HG03571 (cell line): ENCODE data around the gene PAN2.
"Not testable (repeated sequence)": the region's sequence is repeated elsewhere in the genome, so short reads cannot be mapped to it uniquely, and the experiment has no call there.

ENCODE experiments used
- ATAC-seq: cut with Tn5 transposase; IDR thresholded peaks from one replicate; pipeline ENCODE4 v1.9.1; 2021; ENCODE audit not compliant: unreplicated experiment

The PAN2 gene

GRCh38 chr12:56333679-56334489, at the start of gene PAN2:
PAN2 (minus strand) TSS chr12:56334000; CDS start chr12:56333094, 906 bp downstream.
- ATAC-seq = peak; percentile 96

- no peak for ATAC-seq
Observed at GRCh38 chr12:56382611-56383010, 48.8 kb upstream of the PAN2 start.

GRCh38 chr12:56377989-56378316, 44.2 kb upstream of the PAN2 start:
- no peak for ATAC-seq

- no peak for ATAC-seq
Observed at GRCh38 chr12:56377310-56377988, 43.6 kb upstream of the PAN2 start.

GRCh38 chr12:56375598-56376434, 42.0 kb upstream of the PAN2 start:
- peak; percentile 69 for ATAC-seq

GRCh38 chr12:56374726-56375597, 41.2 kb upstream of the PAN2 start:
- no peak for ATAC-seq

GRCh38 chr12:56373515-56373914, 39.7 kb upstream of the PAN2 start:
- no peak for ATAC-seq

GRCh38 chr12:56366948-56367347, 33.1 kb upstream of the PAN2 start:
- ATAC-seq = no peak

- no peak for ATAC-seq
Observed at GRCh38 chr12:56362130-56363059, 28.6 kb upstream of the PAN2 start, which contains the start of gene APOF. APOF (minus strand) TSS chr12:56362857; CDS start chr12:56362745, 112 bp downstream.

- no peak for ATAC-seq
Observed at GRCh38 chr12:56361487-56362129, 27.8 kb upstream of the PAN2 start.

GRCh38 chr12:56359851-56360767, 26.3 kb upstream of the PAN2 start, which contains the start of gene STAT2:
STAT2 (minus strand) TSS chr12:56360107; CDS start chr12:56356571, 3,536 bp downstream.
- peak; percentile 93 for ATAC-seq

GRCh38 chr12:56358836-56359532, 25.2 kb upstream of the PAN2 start:
- ATAC-seq = no peak

- ATAC-seq = no peak
Observed at GRCh38 chr12:56351325-56351724, 17.5 kb upstream of the PAN2 start.

- no peak for ATAC-seq
Observed at GRCh38 chr12:56350662-56351061, 16.9 kb upstream of the PAN2 start.

GRCh38 chr12:56348776-56349175, 15.0 kb upstream of the PAN2 start:
- ATAC-seq = no peak

GRCh38 chr12:56347255-56347654, 13.5 kb upstream of the PAN2 start:
- ATAC-seq = not testable (repeated sequence)

GRCh38 chr12:56346675-56347074, 12.9 kb upstream of the PAN2 start:
- no peak for ATAC-seq
